ENCODE results near the gene ATP8B1. TPM values are rescaled to one million over a fixed set of nuclear protein-coding genes. Genes with fewer than 3 reads are reported as not detected.

Gene ATP8B1
- total RNA-seq, 6 experiments from 2014 or later, result 9.0 to 18.4 (median 17.1) TPM

DNA sequence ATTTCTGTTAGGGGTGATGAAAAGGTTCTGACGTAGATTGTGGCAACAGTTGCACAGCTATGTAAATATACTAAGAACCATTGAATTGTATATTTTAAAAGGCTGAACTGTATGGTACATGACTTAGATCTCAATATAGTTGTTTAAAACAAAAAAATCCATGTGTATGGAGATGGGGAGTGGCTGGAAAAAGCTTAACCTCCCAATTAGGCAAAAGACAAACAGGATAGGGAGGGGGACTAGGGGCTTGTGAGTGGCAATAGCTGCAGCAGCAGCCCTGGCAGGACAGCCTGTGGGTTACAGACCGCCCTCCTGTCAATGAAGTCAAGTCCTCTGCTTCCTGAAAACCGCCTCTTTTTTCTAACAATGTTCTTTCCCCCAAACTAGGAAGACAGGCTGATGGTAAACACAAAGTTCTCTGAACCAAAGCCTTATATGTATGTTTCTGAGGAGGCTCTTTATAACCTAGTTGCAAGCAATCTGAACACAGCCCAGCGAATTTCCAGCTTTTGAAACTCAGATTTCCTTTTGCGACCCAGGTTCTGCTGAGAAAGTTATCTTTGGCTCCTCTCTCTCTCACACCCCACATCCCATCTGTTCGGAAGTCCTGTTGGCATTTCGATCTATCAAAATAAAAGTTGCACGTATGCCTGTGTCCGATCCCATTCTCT lies 10.3 kb downstream of the ATP8B1 start:
- Histone ChIP-seq H3K4me1 (peaks cover 0 to 49% (median 18%) of the 10 kb centered on the region in 4 donors), H3K27me3 (no peaks in the 10 kb centered on the region), H3K27ac (peak overlapping the region in 2 of 3 donors; percentile 55 to 62), H3K36me3 (no peaks in the 10 kb centered on the region), H3K9me3 (no peaks in the 10 kb centered on the region), H3K4me3 (no peak overlapping the region)
- intact Hi-C loops (cut with DNase I), result no loop called here
- TF ChIP-seq POLR2A (IDR thresholded peaks at IDR 0.05), result no peak
- no peak for TF ChIP-seq CTCF (IDR thresholded peaks at IDR 0.05)
- DNase-seq (no peak), ATAC-seq (peak in 3 of 4 donors; percentile 6 to 32 (median 12))
- WGBS (ENCODE audit: insufficient coverage, low coverage, low lambda C conversion rate, missing lambda C conversion rate), result 16% methylated on average over 9 of the region's 9 CpGs

DNA sequence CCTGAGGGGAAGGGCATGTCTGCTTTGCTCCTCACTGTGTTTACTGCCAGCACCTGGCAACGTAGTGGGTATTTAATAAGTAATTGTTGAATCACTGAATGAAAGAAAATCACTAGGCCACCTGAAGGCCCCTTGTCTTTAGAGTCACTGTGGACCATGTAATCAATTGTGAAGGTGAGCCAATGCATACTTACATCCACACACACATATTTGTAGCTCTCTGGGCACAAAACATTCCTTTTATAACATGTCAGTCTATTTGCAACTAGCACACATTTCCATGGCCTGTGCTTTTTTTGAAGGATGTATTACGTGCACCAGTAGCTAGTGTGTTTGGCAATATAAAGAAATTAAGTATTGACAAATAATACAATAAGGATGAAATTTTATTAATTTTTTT lies 11.2 kb downstream of the ATP8B1 start:
- Histone ChIP-seq H3K27ac (peak overlapping the region in 1 of 3 donors; percentile 55), H3K4me3 (no peak overlapping the region), H3K36me3 (no peaks in the 10 kb centered on the region), H3K4me1 (peaks cover 0 to 41% (median 18%) of the 10 kb centered on the region in 4 donors), H3K27me3 (no peaks in the 10 kb centered on the region), H3K9me3 (no peaks in the 10 kb centered on the region)
- TF ChIP-seq CTCF (IDR thresholded peaks at IDR 0.05) (no peak), POLR2A (IDR thresholded peaks at IDR 0.05) (no peak)
- DNase-seq, result no peak
- peak in 1 of 4 donors; percentile 9 for ATAC-seq
- 28% methylated on average over 2 of the region's 2 CpGs for WGBS (ENCODE audit: insufficient coverage, low coverage, low lambda C conversion rate, missing lambda C conversion rate)
- intact Hi-C loops (cut with DNase I), result no loop called here

DNA sequence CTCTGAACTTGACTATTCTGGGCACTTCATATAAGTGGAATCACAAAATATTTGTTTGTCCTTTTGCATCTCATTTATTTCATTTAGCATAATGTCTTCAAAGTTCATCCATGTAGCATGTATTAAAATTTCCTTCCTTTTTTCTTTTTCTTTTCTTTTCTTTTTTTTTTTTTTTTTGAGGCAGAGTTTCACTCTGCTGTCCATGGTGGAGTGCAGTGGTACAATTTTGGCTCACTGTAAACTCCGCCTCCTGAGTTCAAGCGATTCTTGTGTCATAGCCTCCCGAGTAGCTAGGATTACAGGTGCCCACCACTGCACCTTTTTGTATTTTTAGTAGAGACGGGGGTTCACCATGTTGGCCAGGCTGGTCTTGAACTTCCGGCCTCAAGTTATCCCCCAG lies 11.9 kb downstream of the ATP8B1 start:
- no peaks in the 10 kb centered on the region for H3K36me3 ChIP-seq
- no peaks in the 10 kb centered on the region for H3K27me3 ChIP-seq
- ATAC-seq (no peak), DNase-seq (no peak)
- H3K9me3 ChIP-seq, result no peaks in the 10 kb centered on the region
- no peak overlapping the region for H3K4me3 ChIP-seq
- WGBS (ENCODE audit: insufficient coverage, low coverage, low lambda C conversion rate, missing lambda C conversion rate), result 100% methylated on average over 3 of the region's 5 CpGs
- H3K4me1 ChIP-seq, result peaks cover 0 to 33% (median 13%) of the 10 kb centered on the region in 4 donors
- no peak for TF ChIP-seq CTCF (IDR thresholded peaks at IDR 0.05)
- no peak for TF ChIP-seq POLR2A (IDR thresholded peaks at IDR 0.05)
- H3K27ac ChIP-seq, result no peak overlapping the region
- intact Hi-C loops (cut with DNase I), result no loop called here

- Histone ChIP-seq H3K4me3 (no peak overlapping the region), H3K36me3 (no peaks in the 10 kb centered on the region), H3K27me3 (no peaks in the 10 kb centered on the region), H3K4me1 (peaks cover 0 to 30% (median 10%) of the 10 kb centered on the region in 4 donors), H3K9me3 (no peaks in the 10 kb centered on the region), H3K27ac (no peak overlapping the region)
- WGBS (ENCODE audit: insufficient coverage, low coverage, low lambda C conversion rate, missing lambda C conversion rate), result 94% methylated on average over 4 of the region's 4 CpGs
- intact Hi-C loops (cut with DNase I), result no loop called here
- ATAC-seq (no peak), DNase-seq (no peak)
- TF ChIP-seq POLR2A (IDR thresholded peaks at IDR 0.05), result no peak
- TF ChIP-seq CTCF (IDR thresholded peaks at IDR 0.05), result no peak
These were observed 12.8 kb downstream of the ATP8B1 start for GRCh38 chr18:57790316-57790715.
